HepG2 (cell line): Measurements from ENCODE around the gene GLS2. TPM values are rescaled to one million over a fixed set of nuclear protein-coding genes. Genes with fewer than 3 reads are reported as not detected.
A peak's percentile ranks its signal among the peaks of the same experiment; 100 is the strongest.

Experiments used
- E2F1 ChIP-seq: sonication (generic); formaldehyde crosslinking; IDR thresholded peaks from 2 replicates; pipeline ENCODE4 v1.5.0; 2020; ENCODE audit warnings: missing genetic modification reagents
- FOXC1 ChIP-seq: sonication (generic); formaldehyde crosslinking; IDR thresholded peaks from 2 replicates; pipeline ENCODE4 v1.8.0; 2022; ENCODE audit warnings: mild to moderate bottlenecking, missing genetic modification reagents, borderline replicate concordance
- GLI4 ChIP-seq: sonication (generic); formaldehyde crosslinking; IDR thresholded peaks from 2 replicates; pipeline ENCODE4 v1.5.1; 2020; ENCODE audit warnings: missing genetic modification reagents, mild to moderate bottlenecking, moderate library complexity, borderline replicate concordance
- KAT7 ChIP-seq: IDR thresholded peaks from 2 replicates; pipeline ENCODE4 v1.6.1; 2018; ENCODE audit warnings: borderline replicate concordance, missing compliant biosample characterization
- MAFF ChIP-seq: IDR thresholded peaks from 2 replicates; pipeline ENCODE4 v1.6.1; 2011; ENCODE audit warnings: low read depth, low read length, improper control_type of control experiment
- MED1 ChIP-seq: sonication (generic); formaldehyde crosslinking; IDR thresholded peaks from 2 replicates; pipeline ENCODE4 v1.4.0; 2020; ENCODE audit warnings: missing genetic modification reagents
- MZF1 ChIP-seq: sonication (generic); formaldehyde crosslinking; IDR thresholded peaks from 2 replicates; pipeline ENCODE4 v1.8.1; 2023; ENCODE audit warnings: mild to moderate bottlenecking, missing genetic modification reagents, borderline replicate concordance
- NFAT5 ChIP-seq: sonication (generic); formaldehyde crosslinking; IDR thresholded peaks from 2 replicates; pipeline ENCODE4 v1.4.0; 2020; ENCODE audit warnings: missing genetic modification reagents
- THAP9 ChIP-seq: sonication (generic); formaldehyde crosslinking; IDR thresholded peaks from 2 replicates; pipeline ENCODE4; 2020; ENCODE audit warnings: missing genetic modification reagents, mild to moderate bottlenecking, borderline replicate concordance
- ZHX1 ChIP-seq: sonication (generic); formaldehyde crosslinking; IDR thresholded peaks from 2 replicates; pipeline ENCODE4 v1.8.1; 2022; ENCODE audit warnings: low read depth, mild to moderate bottlenecking, missing genetic modification reagents
- ZNF224 ChIP-seq: sonication (generic); formaldehyde crosslinking; IDR thresholded peaks from 2 replicates; pipeline ENCODE4 v1.5.0; 2020; ENCODE audit warnings: mild to moderate bottlenecking, missing genetic modification reagents
- ZNF24 ChIP-seq: fragments of 450-650 bp; IDR thresholded peaks from 2 replicates; pipeline ENCODE4 v1.6.1; 2017; ENCODE audit warnings: antibody characterized with exemption, mild to moderate bottlenecking
- ZNF292 ChIP-seq: sonication (generic); formaldehyde crosslinking; IDR thresholded peaks from 2 replicates; pipeline ENCODE4 v1.8.1; 2022; ENCODE audit warnings: mild to moderate bottlenecking, low read depth, missing genetic modification reagents, borderline replicate concordance
- ZNF441 ChIP-seq: sonication (generic); formaldehyde crosslinking; IDR thresholded peaks from 2 replicates; pipeline ENCODE4 v1.7.0; 2021; ENCODE audit warnings: missing genetic modification reagents, borderline replicate concordance
- ZNF451 ChIP-seq: sonication (generic); formaldehyde crosslinking; IDR thresholded peaks from 2 replicates; pipeline ENCODE4 v1.5.0; 2020; ENCODE audit warnings: mild to moderate bottlenecking, missing genetic modification reagents
- polyA plus RNA-seq, 8 experiments: library from polyadenylated mRNA; depleted of rRNA in 3 of 8; stranded (reverse) in 7 of 8; unstranded in 1 of 8; fragments of >200 nt; fragmentation: Illumina TruSeq in 4 of 8; extraction: Trizol in 4 of 8; gene quantifications; 2 replicates each; pipeline versions ENCODE4 v1.2.1 to v1.2.3, GENCODE V29; 2011 to 2016; ENCODE audit warnings: low read depth in 4 of 8, missing spikeins in 1 of 8, mixed read lengths in 1 of 8; ENCODE audit not compliant: insufficient read depth in 1 of 8
- total RNA-seq, 5 experiments: library from RNA; depleted of rRNA; stranded (reverse); fragments of >200 nt; fragmentation: Illumina TruSeq; extraction: Trizol; gene quantifications; 2 replicates each; pipeline ENCODE4 v1.2.3, GENCODE V29; 2016; ENCODE audit warnings: low read depth in 1 of 5

The GLS2 gene
- total and polyA plus RNA-seq, 2 of the 13 experiments (the other 11 are each of a cell fraction or from before 2014, with no cell fraction given) = 8.6 to 12.2 TPM

GRCh38 chr12:56448860-56449621 is 38.9 kb downstream of the GLS2 start, which contains the start of gene TIMELESS (continued):
- peak; percentile 52; the same call in 1 of the 2 replicates for TF ChIP-seq ZHX1 (CRISPR knock-in tag)
- peak; percentile 97 for TF ChIP-seq E2F1
- TF ChIP-seq GLI4 = 0 out of 2 replicates have a peak, but pooled peaks have one; percentile 79
- TF ChIP-seq ZNF224 (CRISPR knock-in tag) = no peak
- TF ChIP-seq ZNF441 (CRISPR knock-in tag) = peak; percentile 78; the same call in 1 of the 2 replicates
- peak; percentile 64; the same call in 1 of the 2 replicates for TF ChIP-seq THAP9 (CRISPR knock-in tag)
- peak; percentile 63 for TF ChIP-seq MED1 (CRISPR knock-in tag)
- TF ChIP-seq FOXC1 (CRISPR knock-in tag) = peak; percentile 78
- TF ChIP-seq NFAT5 (CRISPR knock-in tag) = no peak
- no peak for TF ChIP-seq ZNF292
- TF ChIP-seq ZNF24 = no peak
- 0 out of 2 replicates have a peak, but pooled peaks have one; percentile 75 for TF ChIP-seq MZF1
- TF ChIP-seq KAT7 (CRISPR knock-in tag) = no peak; the same call in 1 of the 2 replicates
- peak; percentile 91 for TF ChIP-seq ZNF451
- TF ChIP-seq MAFF = no peak
